Right hindlimb (tissue), 1 donor: ENCODE data around the gene INKA2.

ENCODE experiments used
- DNase-seq: peaks from one replicate; pipeline ENCODE4 v3.0.0-alpha.2; 2018

Gene INKA2

DNA sequence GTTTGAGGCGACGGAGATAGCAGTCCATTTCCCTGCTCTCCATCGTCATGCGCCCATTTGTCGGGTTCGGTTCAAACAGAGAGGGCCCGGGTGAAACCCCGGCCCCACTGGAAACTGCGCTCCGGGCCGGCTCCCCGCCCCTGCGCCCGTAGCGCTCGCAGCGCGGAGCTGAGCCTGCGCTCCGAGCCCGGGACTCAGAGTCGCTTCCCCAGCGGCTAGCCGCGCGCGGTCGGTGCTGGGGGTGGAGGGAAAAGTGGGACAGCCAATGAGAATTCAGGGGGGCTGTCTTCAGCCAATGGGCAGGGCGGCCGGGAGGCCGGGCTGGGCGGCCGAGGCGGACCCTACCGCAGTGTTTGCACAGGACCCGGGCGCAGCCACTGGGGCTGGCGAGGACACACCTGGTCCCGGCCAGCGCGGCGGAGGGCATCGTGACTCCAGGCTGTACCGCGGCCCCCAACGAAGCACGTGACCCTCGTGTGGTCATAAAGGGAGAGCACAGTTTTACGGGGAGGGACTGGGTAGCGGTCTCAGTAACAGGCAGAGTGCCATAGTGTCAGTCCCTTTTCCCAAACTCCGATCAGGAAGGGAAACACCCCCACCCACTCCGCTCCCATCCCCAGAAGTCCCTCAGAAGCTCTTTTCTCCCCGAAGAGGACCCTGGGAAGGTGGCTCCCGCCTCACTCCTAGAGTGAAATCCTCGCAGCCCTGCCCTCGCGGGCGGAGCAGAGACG lies at the start of gene INKA2:
Gene INKA2 (minus strand): TSS at position 202 of the 731 bp plus-strand sequence. CDS start 153 bp downstream, at position 49.
- DNase-seq, result peak; percentile 93

DNA sequence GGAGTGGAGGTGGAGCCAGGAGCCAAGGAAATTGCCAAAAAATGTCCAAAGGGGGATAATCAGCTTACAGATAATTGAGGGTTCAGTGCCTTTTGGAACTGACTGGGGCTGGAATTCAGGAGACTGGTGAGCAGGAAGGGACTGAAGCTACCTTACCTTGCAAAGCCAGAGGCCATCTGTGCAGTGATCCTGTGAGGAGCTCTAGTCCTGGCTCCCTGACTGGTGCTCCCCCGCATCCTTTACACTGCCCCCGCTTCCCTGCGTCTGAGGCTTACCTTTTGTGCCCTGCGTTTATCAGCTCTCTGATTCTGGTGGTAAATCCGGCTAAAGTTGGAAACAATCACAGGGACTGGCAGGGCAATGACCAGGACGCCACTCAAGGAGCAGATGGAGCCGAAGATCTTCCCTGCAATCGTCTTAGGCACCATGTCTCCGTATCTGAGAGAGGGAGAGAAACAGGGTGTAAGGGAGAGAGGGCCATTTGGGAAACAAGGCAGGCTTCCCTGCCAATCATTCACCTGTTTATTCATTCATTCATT lies 47.5 kb upstream of the INKA2 start:
- DNase-seq, result no peak

DNA sequence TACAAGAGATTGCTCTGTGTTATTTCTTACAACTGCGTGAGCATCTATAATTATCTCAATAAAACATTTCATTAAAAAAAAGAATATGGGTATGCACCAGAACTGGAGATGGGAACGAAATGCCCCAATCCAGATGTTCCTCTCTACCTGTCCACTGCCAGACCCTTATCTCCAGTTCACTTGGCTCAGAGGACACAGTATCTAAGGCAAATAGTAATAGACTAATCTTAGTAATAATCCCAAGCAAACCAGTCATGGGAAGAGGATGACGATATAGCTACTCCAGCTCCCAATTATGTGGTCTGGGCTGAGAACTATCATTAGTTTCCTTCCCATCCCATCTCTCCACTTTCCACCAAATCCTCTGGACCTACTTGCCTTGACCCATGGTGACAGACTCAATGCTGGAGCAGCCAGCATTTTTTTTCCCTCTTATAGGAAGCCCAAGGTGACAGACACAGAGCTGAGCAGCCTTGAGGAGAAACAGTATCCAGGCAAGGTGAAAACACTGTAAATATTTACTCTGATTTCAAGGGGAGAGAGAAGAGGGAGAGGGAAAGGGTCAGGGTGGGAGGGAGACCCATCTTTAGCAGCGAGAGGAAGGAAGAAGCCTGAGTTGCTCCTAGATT lies 45.2 kb upstream of the INKA2 start:
- no peak for DNase-seq

DNA sequence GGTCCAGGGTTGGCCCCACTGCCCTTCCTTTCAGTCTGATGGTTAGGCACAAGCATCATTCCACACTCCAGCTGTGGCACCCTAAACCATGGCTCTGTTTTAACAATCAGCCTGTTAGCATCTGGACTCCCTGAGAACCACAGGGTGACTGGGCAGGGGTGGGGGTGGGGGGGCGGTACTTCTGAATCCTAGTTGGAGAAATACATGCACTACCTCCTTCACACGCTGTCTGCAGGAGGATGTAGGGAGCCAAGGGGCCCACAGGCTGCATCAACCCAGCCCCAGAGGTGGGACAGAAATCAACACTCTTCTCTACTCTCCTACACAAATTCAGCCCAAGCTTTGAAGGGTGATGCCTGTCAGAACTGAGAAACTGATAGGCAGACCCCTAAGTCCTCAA lies 40.4 kb upstream of the INKA2 start:
- DNase-seq, result no peak

DNA sequence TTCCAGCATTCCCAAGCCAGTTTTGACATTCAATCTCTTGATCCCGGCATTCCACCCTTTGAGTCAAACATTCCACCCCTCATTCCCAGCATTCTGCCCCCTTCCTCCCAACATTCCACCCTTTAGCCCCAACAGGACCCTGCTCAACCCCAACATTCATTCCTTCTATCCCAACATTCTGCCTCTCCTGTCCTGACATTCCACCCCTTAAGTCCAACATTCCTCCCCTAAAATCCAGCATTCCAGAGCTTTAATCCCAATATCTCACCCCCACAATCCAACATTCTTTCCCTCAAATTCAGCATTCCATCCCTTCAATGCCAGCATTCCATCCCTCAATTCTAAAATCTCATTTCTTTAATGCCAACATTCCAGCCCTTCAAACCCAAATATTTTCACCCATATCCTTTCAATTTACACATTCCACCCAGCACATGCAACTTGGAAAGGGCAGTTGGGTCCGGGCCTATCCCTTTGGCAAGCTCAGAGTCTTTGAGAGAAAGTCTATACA lies 39.4 kb upstream of the INKA2 start:
- no peak for DNase-seq

DNA sequence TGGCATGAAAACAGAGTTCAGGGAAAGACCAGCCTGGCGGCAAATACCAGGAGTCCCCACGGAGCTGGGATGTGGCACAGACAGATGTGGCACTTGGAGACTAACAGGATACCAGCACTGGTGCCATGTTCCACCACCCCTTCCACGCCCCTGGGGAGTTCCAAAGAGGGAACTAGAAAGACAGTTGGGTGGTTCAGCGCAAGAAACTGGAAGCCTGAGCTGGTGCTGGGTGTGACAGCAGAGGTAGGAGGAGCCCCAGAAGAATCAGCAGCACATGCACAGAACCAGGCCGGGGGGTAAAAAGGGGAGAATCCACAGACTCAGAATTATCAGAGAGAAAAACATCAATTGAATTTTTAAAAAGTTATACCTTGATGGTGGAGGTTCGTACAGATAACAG lies 38.9 kb upstream of the INKA2 start:
- no peak for DNase-seq

DNA sequence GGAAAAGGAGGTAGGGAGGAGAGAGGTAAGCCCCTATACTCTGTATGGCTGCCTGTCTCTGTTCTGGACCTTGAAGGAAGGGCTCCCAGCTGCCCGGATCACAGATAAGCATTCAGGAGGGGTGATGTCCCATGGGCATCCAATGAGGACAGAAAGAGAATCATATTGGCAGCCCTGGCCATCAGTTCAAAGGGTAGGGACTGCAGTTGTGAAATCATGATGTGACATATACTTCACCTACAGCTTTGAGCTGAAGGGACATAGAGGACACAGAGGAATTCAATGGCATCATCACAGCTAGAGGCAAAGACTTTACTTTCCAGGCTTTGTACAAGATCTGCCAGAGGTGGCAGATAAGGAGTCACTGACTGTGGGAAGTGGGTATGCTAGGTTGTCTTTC lies 38.1 kb upstream of the INKA2 start:
- no peak for DNase-seq

DNA sequence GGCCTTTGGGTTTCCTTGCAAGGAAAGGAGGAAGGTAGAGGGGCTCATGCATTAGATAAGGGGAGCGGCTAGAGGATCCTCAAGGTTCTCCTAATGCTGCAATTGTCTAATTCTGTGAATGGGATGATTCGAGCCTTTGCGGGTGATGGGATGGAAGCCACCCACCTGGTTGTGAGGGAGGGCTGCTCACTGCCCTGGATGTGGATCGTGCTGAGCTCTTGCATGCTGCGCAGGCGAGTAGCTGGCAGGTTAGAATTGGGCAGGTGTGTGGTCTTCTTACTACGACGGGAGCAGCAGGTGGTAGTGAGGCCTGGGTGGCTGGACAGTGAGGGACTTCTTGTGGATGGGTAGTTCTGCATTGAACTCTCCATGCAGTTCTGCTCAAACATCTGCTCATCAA lies 37.7 kb upstream of the INKA2 start:
- no peak for DNase-seq

DNA sequence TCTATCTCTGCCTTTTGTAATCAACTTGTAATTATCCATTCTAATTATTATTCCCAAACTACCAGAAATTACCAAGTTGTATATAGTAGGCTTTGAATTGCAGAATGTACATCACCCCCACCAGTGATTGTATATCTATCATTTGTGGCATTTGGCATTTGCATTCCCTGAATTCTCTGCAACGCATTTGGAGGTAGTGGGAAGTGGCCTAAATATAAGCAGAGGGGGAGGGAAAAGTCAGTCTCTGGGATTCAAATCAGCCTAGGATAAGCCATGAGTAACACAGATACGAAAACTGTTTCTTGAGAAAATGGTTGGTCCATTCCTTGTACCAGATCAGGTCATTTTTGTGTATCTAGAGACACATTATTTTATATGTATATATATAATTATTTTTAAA lies 37.2 kb upstream of the INKA2 start:
- no peak for DNase-seq

DNA sequence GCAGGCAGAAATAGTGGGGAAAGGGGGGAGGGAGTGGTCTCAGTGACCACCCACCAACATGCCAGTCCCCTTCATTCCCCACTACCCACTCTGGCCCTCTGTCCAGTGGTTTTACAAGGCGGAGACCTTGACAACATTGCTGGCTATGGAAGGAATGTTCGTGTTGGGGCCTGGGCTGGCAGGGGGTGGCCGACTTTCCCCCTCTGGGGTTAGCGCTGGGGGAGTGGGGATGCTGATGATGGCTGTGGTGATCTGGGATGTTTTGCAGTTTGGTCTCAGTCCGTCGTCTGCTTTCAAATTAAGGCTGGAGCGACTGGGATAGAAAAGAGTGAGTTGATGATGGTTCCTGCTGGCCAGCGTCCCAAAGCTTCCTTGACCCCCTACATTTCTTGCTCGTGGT lies 36.8 kb upstream of the INKA2 start:
- no peak for DNase-seq

DNA sequence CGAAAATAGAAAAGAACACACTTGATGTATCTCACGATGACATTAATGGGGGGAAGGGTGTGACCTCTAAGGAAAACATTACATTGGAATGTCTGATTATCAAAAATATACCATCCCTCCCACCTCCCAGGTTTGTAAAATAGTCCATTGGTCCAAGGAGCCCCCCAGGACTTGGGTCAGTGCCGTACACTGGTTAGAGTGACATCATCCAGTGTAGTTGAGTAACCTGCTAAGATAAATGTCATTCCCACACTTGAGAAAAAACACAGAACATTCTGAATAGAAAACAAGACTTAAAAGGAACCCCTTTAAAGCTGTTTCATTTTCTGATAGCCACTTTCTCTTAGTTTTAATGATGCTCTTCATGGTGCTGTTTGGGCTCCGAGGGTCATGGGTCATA lies 31.7 kb upstream of the INKA2 start:
- DNase-seq, result no peak

DNA sequence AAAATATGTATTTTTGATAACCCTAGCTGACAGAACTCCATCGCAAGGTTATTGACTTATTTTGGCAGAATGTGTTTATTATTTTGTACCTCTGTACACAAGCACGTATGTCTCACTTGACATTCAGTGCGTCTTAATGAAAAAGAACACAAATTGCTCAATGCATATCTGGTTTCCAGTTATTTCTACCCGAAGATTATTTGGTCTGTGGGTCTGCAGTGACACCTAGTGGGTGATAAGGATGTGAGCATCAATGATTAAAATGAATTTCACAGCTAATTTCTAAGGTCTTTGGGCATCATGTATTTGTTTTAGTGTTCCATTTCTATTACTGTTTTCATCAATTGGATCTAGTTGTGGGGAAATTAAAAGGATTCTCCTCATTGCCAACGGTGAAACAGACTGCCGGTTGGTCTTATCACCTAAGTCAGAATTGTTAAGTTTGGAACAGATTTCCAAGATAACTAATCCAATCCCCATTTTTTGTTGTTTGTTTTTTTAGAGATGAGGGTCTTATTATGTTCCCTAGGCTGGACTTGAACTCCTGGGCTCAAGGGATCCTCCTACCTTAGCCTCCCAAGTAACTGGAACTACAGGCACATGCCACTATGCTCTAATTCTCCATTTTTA lies 30.4 kb upstream of the INKA2 start:
- DNase-seq, result peak; percentile 36

DNA sequence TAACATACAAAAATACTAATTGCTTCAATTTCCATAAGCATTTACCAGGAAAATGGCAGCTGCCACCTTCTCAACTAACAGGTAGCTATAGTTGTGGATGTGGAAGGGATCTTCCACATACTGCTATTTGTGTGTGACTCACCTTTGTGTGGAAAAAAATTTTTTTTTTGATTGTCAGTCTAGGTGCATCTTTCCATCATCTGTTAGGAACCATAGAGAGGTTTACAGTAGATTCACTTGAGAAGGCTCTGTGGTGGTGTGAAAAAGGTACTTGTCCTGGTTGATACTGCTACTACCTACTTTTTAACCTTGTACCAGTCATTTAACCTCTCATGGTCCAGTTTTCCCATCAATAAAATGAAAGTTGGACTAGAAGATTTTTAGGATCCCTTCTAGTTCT lies 29.4 kb upstream of the INKA2 start:
- no peak for DNase-seq

DNA sequence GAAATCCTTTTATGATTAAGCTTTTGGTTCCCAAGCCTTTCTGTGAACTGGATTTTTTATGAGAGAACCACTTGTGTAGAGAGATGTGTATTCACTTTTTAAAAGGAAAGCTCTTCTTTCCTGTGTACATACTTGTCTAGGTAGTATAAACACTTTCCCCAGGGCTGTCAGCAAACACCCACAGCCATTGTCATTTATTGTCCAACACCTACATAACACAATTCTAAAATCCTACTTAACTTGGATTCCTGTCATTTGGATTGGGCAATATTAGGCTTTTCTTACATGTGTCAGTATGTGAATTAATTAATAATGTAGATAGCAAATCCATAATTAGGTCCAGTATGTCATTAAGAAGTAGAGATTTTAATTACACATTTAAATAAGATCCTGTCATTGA lies 28.8 kb upstream of the INKA2 start:
- no peak for DNase-seq

DNA sequence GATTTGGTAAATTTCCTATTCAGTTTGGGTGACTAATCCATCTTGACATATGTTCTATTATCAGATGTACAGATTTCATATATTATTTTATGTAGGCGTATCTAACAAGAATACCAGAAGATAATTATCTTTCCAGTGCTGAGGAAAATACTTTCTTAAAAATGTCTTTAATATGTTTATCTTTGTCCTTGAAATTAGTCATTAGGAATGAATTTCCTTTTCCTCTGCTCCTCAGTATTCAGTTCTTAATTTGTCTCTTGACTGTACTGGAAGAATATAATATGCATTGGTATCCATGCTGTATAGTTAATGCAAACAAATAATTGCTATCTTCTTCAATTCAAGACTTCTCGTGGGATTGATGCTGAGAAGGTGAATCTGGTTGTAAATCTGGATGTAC lies 23.1 kb upstream of the INKA2 start:
- no peak for DNase-seq

DNA sequence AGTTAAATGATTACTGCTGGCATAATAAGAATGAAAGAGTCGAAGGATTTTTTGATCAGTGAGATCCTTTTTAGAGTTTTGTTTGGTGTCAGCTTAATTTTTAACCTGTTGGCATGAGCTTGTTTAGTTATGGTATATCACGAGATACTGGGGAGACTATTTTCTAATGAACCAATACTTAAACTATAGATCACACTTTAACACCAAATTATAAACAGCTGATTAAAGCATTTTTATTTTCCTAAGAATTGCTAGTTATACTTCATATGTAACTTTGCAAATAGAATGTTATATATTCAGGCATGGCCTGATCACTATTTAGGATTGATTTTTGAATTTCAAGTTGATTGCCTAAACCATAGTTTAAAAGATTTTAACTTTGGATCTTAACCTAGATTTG lies 22.5 kb upstream of the INKA2 start:
- no peak for DNase-seq

DNA sequence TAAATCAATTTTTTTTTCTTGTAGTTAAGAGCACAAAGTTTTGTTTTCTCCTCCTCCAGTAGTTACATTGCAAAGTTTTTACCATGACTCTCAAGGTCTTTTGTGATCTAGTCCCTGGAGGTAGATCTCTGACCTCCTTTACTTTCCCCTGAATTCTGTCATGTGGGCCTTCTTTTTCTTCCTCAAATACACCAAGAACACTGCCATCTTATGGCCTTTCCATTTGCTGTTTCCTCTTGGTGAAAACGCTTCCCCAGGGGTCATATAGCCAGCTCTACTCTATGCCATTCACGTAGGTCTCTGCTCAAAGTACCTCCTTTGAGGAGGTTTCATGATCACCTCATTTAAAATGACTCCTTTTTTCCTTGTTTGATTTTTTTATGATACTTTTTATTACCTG lies 19.2 kb upstream of the INKA2 start:
- DNase-seq, result no peak

DNA sequence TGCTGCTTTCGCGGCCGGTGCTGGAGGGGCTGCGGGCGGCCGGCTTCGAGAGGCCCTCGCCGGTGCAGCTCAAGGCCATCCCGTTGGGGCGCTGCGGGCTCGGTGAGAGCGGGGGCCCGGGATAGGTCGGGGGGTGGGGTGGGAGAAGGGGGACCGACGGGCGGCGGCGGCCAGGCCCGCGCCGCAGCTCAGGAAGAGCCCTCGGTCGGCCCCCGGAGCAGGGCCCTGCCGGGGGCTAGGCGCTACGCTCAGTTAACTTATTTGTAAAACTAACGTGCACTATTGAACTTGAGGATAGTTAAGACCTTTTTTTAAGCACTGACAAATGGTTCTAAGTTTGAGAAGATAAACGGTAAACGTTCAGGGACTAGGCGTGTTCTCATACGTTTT lies 16.9 kb upstream of the INKA2 start:
- no peak for DNase-seq

DNA sequence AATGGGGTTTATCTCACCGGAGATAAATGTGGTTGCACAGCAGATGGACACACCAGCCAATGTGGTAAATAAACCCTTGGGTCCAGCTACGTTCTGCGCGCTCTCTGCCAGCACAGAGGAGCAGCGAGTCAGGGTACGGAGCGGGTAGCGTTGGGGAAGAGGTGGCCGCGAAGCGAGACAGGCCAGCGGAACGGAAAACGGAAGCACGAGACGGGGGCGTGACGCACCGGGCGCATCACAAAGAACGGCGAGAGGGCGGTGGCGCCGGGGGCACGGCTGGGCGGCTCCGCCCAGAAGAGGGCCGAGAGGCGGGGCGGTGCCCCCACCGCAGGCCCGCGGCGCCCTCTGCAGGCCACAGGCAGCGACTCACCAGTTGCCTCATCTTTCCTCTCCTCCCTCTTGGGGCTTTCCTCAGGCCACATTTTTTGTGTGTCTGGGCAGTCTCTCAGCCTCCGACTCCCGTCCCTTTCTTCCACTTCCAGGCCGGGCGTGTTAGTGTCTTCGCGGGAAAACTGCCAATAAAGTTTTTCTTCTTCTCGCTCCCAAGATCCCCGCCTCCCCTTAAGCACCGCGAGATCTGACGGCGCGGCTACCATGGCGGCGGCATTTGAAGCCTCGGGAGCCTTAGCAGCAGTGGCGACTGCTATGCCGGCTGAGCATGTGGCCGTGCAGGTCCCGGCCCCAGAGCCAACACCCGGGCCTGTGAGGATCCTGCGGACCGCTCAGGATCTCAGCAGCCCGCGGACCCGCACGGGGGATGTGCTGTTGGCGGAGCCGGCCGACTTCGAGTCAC lies 16.3 kb upstream of the INKA2 start, which contains the start of gene DDX20:
Gene DDX20 (plus strand): TSS at position 571 of the 793 bp plus-strand sequence. CDS start 24 bp downstream, at position 595.
- DNase-seq, result peak; percentile 95

DNA sequence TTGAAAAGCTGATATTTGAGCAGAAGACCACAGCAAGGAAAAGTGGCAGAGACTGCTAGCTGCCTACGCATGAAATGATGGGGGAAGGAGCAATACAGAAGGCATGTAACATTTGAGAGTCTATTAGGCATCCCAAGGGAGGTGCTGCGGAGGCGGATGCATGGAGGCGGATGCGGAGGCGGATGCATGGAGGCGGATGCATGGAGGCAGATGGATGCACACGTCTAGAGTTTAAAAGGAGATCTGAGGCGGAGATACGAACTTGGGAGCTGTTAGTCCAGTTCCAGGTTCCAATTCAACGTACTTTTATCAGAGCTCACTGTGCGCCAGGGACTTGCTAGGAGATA lies 15.8 kb upstream of the INKA2 start:
- DNase-seq, result peak; percentile 77

DNA sequence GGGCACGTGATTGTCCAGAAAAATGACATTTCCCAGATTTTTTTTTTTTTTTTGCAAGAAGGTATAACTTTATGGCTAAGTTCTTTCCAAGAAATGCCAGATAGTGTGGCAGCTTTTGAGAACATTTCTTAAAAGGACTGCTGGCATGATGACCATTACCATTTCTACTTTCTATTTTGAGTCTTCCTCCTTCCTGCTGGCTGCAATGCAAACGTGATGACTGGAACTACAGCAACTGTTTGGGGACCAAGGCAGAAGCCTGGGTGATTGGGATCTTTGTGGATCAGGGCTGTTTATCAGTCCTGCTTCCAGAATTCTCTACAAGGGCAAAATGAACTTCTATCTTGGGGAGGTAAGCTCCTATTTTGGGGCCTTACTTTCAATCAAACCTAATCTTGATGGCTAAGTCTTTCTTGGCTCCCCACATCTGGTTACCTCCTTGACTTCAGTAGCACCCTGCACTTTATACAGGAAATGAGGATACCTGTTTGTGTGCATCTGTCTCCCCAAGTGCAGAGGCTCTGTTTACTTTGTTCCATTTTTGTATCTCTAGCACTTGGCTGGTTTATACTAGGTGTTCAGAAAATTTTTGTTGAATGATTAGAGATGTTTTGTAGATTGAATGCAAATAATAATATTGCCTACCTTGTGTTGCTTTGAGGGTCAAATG lies 12.8 kb upstream of the INKA2 start:
- no peak for DNase-seq

DNA sequence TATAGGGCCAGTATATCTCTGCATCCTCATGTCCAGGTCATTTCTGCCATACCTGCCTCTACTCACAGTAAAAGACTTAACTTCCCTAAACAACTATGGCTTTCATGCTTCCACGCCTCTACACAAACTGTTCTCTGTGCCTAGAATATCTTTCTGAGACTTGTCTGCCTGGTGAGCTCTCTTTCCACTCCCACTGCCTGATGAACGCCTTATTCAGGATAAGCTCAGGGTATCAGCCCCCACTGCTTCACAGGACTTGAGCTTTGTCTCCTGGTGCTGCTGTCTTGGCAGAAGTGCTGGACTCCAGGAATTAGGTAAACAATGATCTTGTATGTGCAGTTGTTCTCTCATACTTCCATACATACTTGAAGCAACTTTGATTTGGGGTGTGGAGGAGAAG lies 11.7 kb upstream of the INKA2 start:
- no peak for DNase-seq

DNA sequence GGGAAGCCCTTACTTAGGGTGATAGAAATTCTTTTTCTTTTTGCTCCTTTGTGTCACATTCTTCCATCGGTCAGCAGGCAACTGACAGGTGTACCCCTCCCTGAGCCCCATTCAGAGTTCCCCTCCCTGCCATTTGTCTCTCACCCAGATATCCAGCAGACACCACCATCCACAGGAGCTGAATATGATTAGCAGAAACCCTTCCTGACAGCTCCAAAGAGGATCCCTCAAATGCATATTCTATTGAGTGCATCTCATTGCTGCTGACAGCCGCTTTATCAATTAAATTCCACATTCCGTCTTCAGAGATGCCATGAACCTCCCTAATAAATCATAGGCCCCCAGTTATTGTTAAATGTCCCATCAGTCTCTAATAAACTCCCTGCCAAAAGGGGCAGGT lies 10.4 kb upstream of the INKA2 start:
- DNase-seq, result no peak
